Measurements from ENCODE around the gene CRYZL1.

The CRYZL1 gene

GRCh38 chr21:33662046-33662445 lies 20.5 kb upstream of the CRYZL1 start:
- no peak for FAIRE-seq
- DNase-seq (ENCODE audit: insufficient read length, low spot score) = no peak

- no peak for FAIRE-seq
These were observed 19.6 kb upstream of the CRYZL1 start for GRCh38 chr21:33661146-33661545.

GRCh38 chr21:33660406-33660805 lies 18.9 kb upstream of the CRYZL1 start:
- FAIRE-seq = no peak
- DNase-seq (ENCODE audit: insufficient read length, low spot score) = no peak

More at GRCh38 chr21:33661146-33661545, 19.6 kb upstream of the CRYZL1 start:
- no peak for DNase-seq (ENCODE audit: insufficient read length, low spot score)

- FAIRE-seq (no peak), DNase-seq (ENCODE audit: insufficient read length, low spot score) (no peak)
These were observed 18.0 kb upstream of the CRYZL1 start for GRCh38 chr21:33659568-33659949.

GRCh38 chr21:33658919-33659567 lies 17.5 kb upstream of the CRYZL1 start:
- no peak for FAIRE-seq
- no peak for DNase-seq (ENCODE audit: insufficient read length, low spot score)

- DNase-seq (ENCODE audit: insufficient read length, low spot score) (no peak), FAIRE-seq (no peak)
These were observed 15.7 kb upstream of the CRYZL1 start for GRCh38 chr21:33657124-33657820.

GRCh38 chr21:33655588-33656221 lies 14.2 kb upstream of the CRYZL1 start:
- FAIRE-seq (no peak), DNase-seq (ENCODE audit: insufficient read length, low spot score) (no peak)

- FAIRE-seq (no peak), DNase-seq (ENCODE audit: insufficient read length, low spot score) (no peak)
These were observed 12.9 kb upstream of the CRYZL1 start for GRCh38 chr21:33654412-33654811.

- no peak for FAIRE-seq
- DNase-seq (ENCODE audit: insufficient read length, low spot score) = no peak
These were observed 10.6 kb upstream of the CRYZL1 start for GRCh38 chr21:33651965-33652680.

GRCh38 chr21:33650929-33651509 lies 9.5 kb upstream of the CRYZL1 start:
- DNase-seq (ENCODE audit: insufficient read length, low spot score) = no peak

GRCh38 chr21:33650230-33650629 lies 8.7 kb upstream of the CRYZL1 start:
- FAIRE-seq (no peak), DNase-seq (ENCODE audit: insufficient read length, low spot score) (no peak)

More at GRCh38 chr21:33650929-33651509, 9.5 kb upstream of the CRYZL1 start:
- no peak for FAIRE-seq

- FAIRE-seq = no peak
- no peak for DNase-seq (ENCODE audit: insufficient read length, low spot score)
These were observed 7.0 kb upstream of the CRYZL1 start for GRCh38 chr21:33648555-33648954.

- no peak for FAIRE-seq
- no peak for DNase-seq (ENCODE audit: insufficient read length, low spot score)
These were observed 6.0 kb upstream of the CRYZL1 start for GRCh38 chr21:33647587-33647986.

- FAIRE-seq = no peak
These were observed 4.2 kb upstream of the CRYZL1 start for GRCh38 chr21:33645730-33646129.

GRCh38 chr21:33644383-33645074 lies 3.0 kb upstream of the CRYZL1 start:
- no peak for DNase-seq (ENCODE audit: insufficient read length, low spot score)
- FAIRE-seq = no peak

More at GRCh38 chr21:33645730-33646129, 4.2 kb upstream of the CRYZL1 start:
- DNase-seq (ENCODE audit: insufficient read length, low spot score) = no peak

GRCh38 chr21:33643658-33644311 lies 2.2 kb upstream of the CRYZL1 start:
- FAIRE-seq = no peak
- no peak for DNase-seq (ENCODE audit: insufficient read length, low spot score)

- DNase-seq (ENCODE audit: insufficient read length, low spot score) (no peak), FAIRE-seq (no peak)
These were observed 1.5 kb upstream of the CRYZL1 start for GRCh38 chr21:33642896-33643657.

GRCh38 chr21:33642027-33642895 lies 720 bp upstream of the CRYZL1 start, which contains the start of gene ITSN1:
Gene ITSN1, plus strand, starts transcription at chr21:33642501. Its CDS starts 76,328 bp downstream, at chr21:33718829.
- FAIRE-seq = no peak
- peak; percentile 95 for DNase-seq (ENCODE audit: insufficient read length, low spot score)
